ENCODE data around the gene CROT. TPM values are rescaled to one million over a fixed set of nuclear protein-coding genes. Genes with fewer than 3 reads are reported as not detected.

CROT gene
- total and polyA plus RNA-seq, 4 experiments from 2014 or later = 12.1 to 19.0 (median 15.4) TPM

- Histone ChIP-seq H3K36me3 (ENCODE audit: insufficient read depth, low read length) (no peaks in the 10 kb centered on the region), H3K27me3 (ENCODE audit: insufficient read depth, low read length) (no peaks in the 10 kb centered on the region), H3K4me3 (ENCODE audit: low read length in 2 of 2) (no peak overlapping the region), H3K9me3 (ENCODE audit: control insufficient read depth in 1 of 2, low read length in 2 of 2) (no peaks in the 10 kb centered on the region), H3K4me1 (ENCODE audit: insufficient read depth, low read length) (no peaks in the 10 kb centered on the region), H3K27ac (ENCODE audit: low read depth, low read length) (no peak overlapping the region)
- ChIA-PET POLR2A (ENCODE audit: partially characterized antibody) (no interaction called here), CTCF (ENCODE audit: partially characterized antibody) (interaction anchor here (1.9 to 10.3 kb wide), 5 partner anchors 8 to 112 kb away, joined by 7 to 362 read pairs (median 21); no protein-coding TSS in a partner anchor)
- intact Hi-C loops (cut with micrococcal nuclease) = no loop called here
- H3K4me1 Mint-ChIP-seq = peaks cover 0 to 3% (median 0%) of the 10 kb centered on the region in 4 donors
- H3K9me3 Mint-ChIP-seq = no peaks in the 10 kb centered on the region
- H3K27me3 Mint-ChIP-seq = peaks cover 3 to 8% of the 10 kb centered on the region in 2 donors
- H3K4me3 Mint-ChIP-seq = no peak overlapping the region
- no peak for DNase-seq
- no peaks in the 10 kb centered on the region for H3K36me3 Mint-ChIP-seq
- H3K27ac Mint-ChIP-seq = no peak overlapping the region
Measured at GRCh38 chr7:87420173-87420572, 74.7 kb downstream of the CROT start.

- no peaks in the 10 kb centered on the region for H3K36me3 Mint-ChIP-seq
- Histone ChIP-seq H3K4me1 (ENCODE audit: insufficient read depth, low read length) (no peaks in the 10 kb centered on the region), H3K27ac (ENCODE audit: low read depth, low read length) (no peak overlapping the region), H3K4me3 (ENCODE audit: low read length in 2 of 2) (no peak overlapping the region), H3K9me3 (ENCODE audit: control insufficient read depth in 1 of 2, low read length in 2 of 2) (no peaks in the 10 kb centered on the region), H3K27me3 (ENCODE audit: insufficient read depth, low read length) (no peaks in the 10 kb centered on the region), H3K36me3 (ENCODE audit: insufficient read depth, low read length) (no peaks in the 10 kb centered on the region)
- H3K4me3 Mint-ChIP-seq = no peak overlapping the region
- ChIA-PET POLR2A (ENCODE audit: partially characterized antibody) (no interaction called here), CTCF (ENCODE audit: partially characterized antibody) (interaction anchor here (0.9 to 2.3 kb wide), 2 partner anchors 10 to 111 kb away, joined by 3 to 11 read pairs; no protein-coding TSS in a partner anchor)
- no peaks in the 10 kb centered on the region for H3K9me3 Mint-ChIP-seq
- H3K27ac Mint-ChIP-seq = no peak overlapping the region
- no peaks in the 10 kb centered on the region for H3K4me1 Mint-ChIP-seq
- no peak for DNase-seq
- intact Hi-C loops (cut with micrococcal nuclease) = no loop called here
- peaks cover 7 to 17% of the 10 kb centered on the region in 2 donors for H3K27me3 Mint-ChIP-seq
Measured at GRCh38 chr7:87424075-87424474, 78.6 kb downstream of the CROT start.

- Mint-ChIP-seq H3K4me3 (no peak overlapping the region), H3K36me3 (no peaks in the 10 kb centered on the region), H3K4me1 (no peaks in the 10 kb centered on the region), H3K27ac (no peak overlapping the region), H3K9me3 (no peaks in the 10 kb centered on the region), H3K27me3 (peaks cover 7 to 19% of the 10 kb centered on the region in 2 donors)
- no peaks in the 10 kb centered on the region for H3K9me3 ChIP-seq (ENCODE audit: control insufficient read depth in 1 of 2, low read length in 2 of 2)
- ChIA-PET POLR2A (ENCODE audit: partially characterized antibody) (no interaction called here), CTCF (ENCODE audit: partially characterized antibody) (interaction anchor here (4.2 kb wide), 1 partner anchor 9 kb away, joined by 30 read pairs; no protein-coding TSS in a partner anchor)
- no peak overlapping the region for H3K27ac ChIP-seq (ENCODE audit: low read depth, low read length)
- no peaks in the 10 kb centered on the region for H3K4me1 ChIP-seq (ENCODE audit: insufficient read depth, low read length)
- intact Hi-C loops (cut with micrococcal nuclease) = no loop called here
- H3K4me3 ChIP-seq (ENCODE audit: low read length in 2 of 2) = no peak overlapping the region
- no peaks in the 10 kb centered on the region for H3K27me3 ChIP-seq (ENCODE audit: insufficient read depth, low read length)
- no peak for DNase-seq
- no peaks in the 10 kb centered on the region for H3K36me3 ChIP-seq (ENCODE audit: insufficient read depth, low read length)
Measured at GRCh38 chr7:87426160-87426559, 80.7 kb downstream of the CROT start.

- intact Hi-C loops (cut with micrococcal nuclease) = no loop called here
- H3K9me3 Mint-ChIP-seq = no peaks in the 10 kb centered on the region
- no peak for DNase-seq
- no peak overlapping the region for H3K27ac ChIP-seq (ENCODE audit: low read depth, low read length)
- H3K36me3 Mint-ChIP-seq = no peaks in the 10 kb centered on the region
- no peaks in the 10 kb centered on the region for H3K4me1 Mint-ChIP-seq
- no peaks in the 10 kb centered on the region for H3K9me3 ChIP-seq (ENCODE audit: control insufficient read depth in 1 of 2, low read length in 2 of 2)
- H3K27me3 Mint-ChIP-seq = peaks cover 7 to 19% of the 10 kb centered on the region in 2 donors
- no peaks in the 10 kb centered on the region for H3K4me1 ChIP-seq (ENCODE audit: insufficient read depth, low read length)
- ChIA-PET CTCF (ENCODE audit: partially characterized antibody) (interaction anchor here (1.0 to 4.2 kb wide), 2 partner anchors 9 to 10 kb away, joined by 3 to 30 read pairs; no protein-coding TSS in a partner anchor), POLR2A (ENCODE audit: partially characterized antibody) (no interaction called here)
- H3K27me3 ChIP-seq (ENCODE audit: insufficient read depth, low read length) = no peaks in the 10 kb centered on the region
- no peaks in the 10 kb centered on the region for H3K36me3 ChIP-seq (ENCODE audit: insufficient read depth, low read length)
- H3K4me3 ChIP-seq (ENCODE audit: low read length in 2 of 2) = no peak overlapping the region
- H3K27ac Mint-ChIP-seq = no peak overlapping the region
- no peak overlapping the region for H3K4me3 Mint-ChIP-seq
Measured at GRCh38 chr7:87427288-87427687, 81.8 kb downstream of the CROT start.

GRCh38 chr7:87432536-87432935, 87.1 kb downstream of the CROT start:
- no peaks in the 10 kb centered on the region for H3K27me3 ChIP-seq (ENCODE audit: insufficient read depth, low read length)
- Mint-ChIP-seq H3K27ac (no peak overlapping the region), H3K4me1 (no peaks in the 10 kb centered on the region), H3K4me3 (no peak overlapping the region), H3K36me3 (no peaks in the 10 kb centered on the region), H3K27me3 (peaks cover 6 to 10% of the 10 kb centered on the region in 2 donors), H3K9me3 (no peaks in the 10 kb centered on the region)
- H3K27ac ChIP-seq (ENCODE audit: low read depth, low read length) = no peak overlapping the region
- POLR2A ChIA-PET (ENCODE audit: partially characterized antibody) = no interaction called here
- no peak overlapping the region for H3K4me3 ChIP-seq (ENCODE audit: low read length in 2 of 2)
- intact Hi-C loops (cut with micrococcal nuclease) = no loop called here
- CTCF ChIA-PET (ENCODE audit: partially characterized antibody) = no interaction called here
- DNase-seq = no peak
- H3K36me3 ChIP-seq (ENCODE audit: insufficient read depth, low read length) = no peaks in the 10 kb centered on the region
- no peaks in the 10 kb centered on the region for H3K9me3 ChIP-seq (ENCODE audit: control insufficient read depth in 1 of 2, low read length in 2 of 2)
- no peaks in the 10 kb centered on the region for H3K4me1 ChIP-seq (ENCODE audit: insufficient read depth, low read length)

- no peaks in the 10 kb centered on the region for H3K9me3 ChIP-seq (ENCODE audit: control insufficient read depth in 1 of 2, low read length in 2 of 2)
- H3K27me3 ChIP-seq (ENCODE audit: insufficient read depth, low read length) = no peaks in the 10 kb centered on the region
- H3K4me1 Mint-ChIP-seq = no peaks in the 10 kb centered on the region
- H3K36me3 ChIP-seq (ENCODE audit: insufficient read depth, low read length) = no peaks in the 10 kb centered on the region
- POLR2A ChIA-PET (ENCODE audit: partially characterized antibody) = no interaction called here
- H3K36me3 Mint-ChIP-seq = no peaks in the 10 kb centered on the region
- intact Hi-C loops (cut with micrococcal nuclease) = no loop called here
- H3K4me3 Mint-ChIP-seq = no peak overlapping the region
- H3K9me3 Mint-ChIP-seq = no peaks in the 10 kb centered on the region
- H3K4me1 ChIP-seq (ENCODE audit: insufficient read depth, low read length) = no peaks in the 10 kb centered on the region
- peaks cover 0 to 4% of the 10 kb centered on the region in 2 donors for H3K27me3 Mint-ChIP-seq
- no peak overlapping the region for H3K27ac ChIP-seq (ENCODE audit: low read depth, low read length)
- DNase-seq = no peak
- H3K4me3 ChIP-seq (ENCODE audit: low read length in 2 of 2) = no peak overlapping the region
- no peak overlapping the region for H3K27ac Mint-ChIP-seq
- CTCF ChIA-PET (ENCODE audit: partially characterized antibody) = interaction anchor here (1.0 to 1.4 kb wide), 3 partner anchors 26 to 123 kb away, joined by 3 read pairs; no protein-coding TSS in a partner anchor
Measured at GRCh38 chr7:87435546-87435945, 90.1 kb downstream of the CROT start.

- Mint-ChIP-seq H3K4me1 (no peaks in the 10 kb centered on the region), H3K4me3 (no peak overlapping the region), H3K36me3 (no peaks in the 10 kb centered on the region), H3K27ac (no peak overlapping the region), H3K9me3 (no peaks in the 10 kb centered on the region), H3K27me3 (peaks cover 9 to 10% of the 10 kb centered on the region in 2 donors)
- intact Hi-C loops (cut with micrococcal nuclease) = no loop called here
- Histone ChIP-seq H3K4me3 (ENCODE audit: low read length in 2 of 2) (no peak overlapping the region), H3K27ac (ENCODE audit: low read depth, low read length) (no peak overlapping the region), H3K9me3 (ENCODE audit: control insufficient read depth in 1 of 2, low read length in 2 of 2) (no peaks in the 10 kb centered on the region), H3K4me1 (ENCODE audit: insufficient read depth, low read length) (no peaks in the 10 kb centered on the region), H3K27me3 (ENCODE audit: insufficient read depth, low read length) (no peaks in the 10 kb centered on the region), H3K36me3 (ENCODE audit: insufficient read depth, low read length) (no peaks in the 10 kb centered on the region)
- ChIA-PET CTCF (ENCODE audit: partially characterized antibody) (no interaction called here), POLR2A (ENCODE audit: partially characterized antibody) (no interaction called here)
- DNase-seq = no peak
Measured at GRCh38 chr7:87445897-87446296, 100.4 kb downstream of the CROT start.

Measured in CD4-positive, alpha-beta memory T cell (primary cell).